Measurements from ENCODE around the gene ENPP3.

Gene ENPP3

DNA sequence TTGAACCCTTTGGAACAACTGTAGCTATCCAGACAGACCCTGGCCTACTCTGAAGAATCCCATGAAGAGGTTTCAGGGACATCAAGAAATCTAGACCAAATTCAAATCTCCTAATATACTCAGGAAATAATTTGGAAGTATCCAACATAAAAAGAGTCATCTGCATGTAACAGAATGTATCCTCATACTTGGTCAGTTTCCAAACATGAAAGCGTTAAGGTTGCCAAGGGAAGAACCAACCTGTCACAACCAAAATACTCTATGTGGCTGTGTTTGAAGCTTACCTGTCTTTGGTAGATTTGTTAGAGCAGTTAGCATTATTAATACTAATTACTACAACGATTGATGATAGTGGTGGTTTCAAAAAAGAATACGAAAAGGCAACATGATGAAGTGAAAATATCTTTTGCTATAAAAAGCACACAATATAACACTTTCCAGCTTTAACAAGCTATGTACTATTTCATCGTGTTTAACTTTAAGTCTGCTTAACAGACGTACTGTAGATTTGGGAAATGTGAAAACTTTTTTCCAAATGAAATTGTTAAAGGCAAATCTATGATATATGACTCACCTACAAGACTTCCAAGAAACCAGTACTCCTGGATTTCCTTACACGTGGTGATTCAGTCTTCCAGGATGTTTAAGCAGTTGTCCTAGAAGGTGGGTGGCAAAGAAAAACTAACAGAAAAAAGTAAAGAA is 124.1 kb downstream of the ENPP3 start:
- no peak overlapping the region for H3K4me3 ChIP-seq (replicated peaks in 1 of 2; ENCODE audit: low read depth in 2 of 2, low read length in 2 of 2)
- peak in 1 of 2 donors; percentile 54 for DNase-seq (ENCODE audit: low read depth in 2 of 2)
- TF ChIP-seq, protein P1, sequence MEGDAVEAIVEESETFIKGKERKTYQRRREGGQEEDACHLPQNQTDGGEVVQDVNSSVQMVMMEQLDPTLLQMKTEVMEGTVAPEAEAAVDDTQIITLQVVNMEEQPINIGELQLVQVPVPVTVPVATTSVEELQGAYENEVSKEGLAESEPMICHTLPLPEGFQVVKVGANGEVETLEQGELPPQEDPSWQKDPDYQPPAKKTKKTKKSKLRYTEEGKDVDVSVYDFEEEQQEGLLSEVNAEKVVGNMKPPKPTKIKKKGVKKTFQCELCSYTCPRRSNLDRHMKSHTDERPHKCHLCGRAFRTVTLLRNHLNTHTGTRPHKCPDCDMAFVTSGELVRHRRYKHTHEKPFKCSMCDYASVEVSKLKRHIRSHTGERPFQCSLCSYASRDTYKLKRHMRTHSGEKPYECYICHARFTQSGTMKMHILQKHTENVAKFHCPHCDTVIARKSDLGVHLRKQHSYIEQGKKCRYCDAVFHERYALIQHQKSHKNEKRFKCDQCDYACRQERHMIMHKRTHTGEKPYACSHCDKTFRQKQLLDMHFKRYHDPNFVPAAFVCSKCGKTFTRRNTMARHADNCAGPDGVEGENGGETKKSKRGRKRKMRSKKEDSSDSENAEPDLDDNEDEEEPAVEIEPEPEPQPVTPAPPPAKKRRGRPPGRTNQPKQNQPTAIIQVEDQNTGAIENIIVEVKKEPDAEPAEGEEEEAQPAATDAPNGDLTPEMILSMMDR (IDR thresholded peaks at IDR 0.05; ENCODE audit: low read depth, low read length) = no peak

DNA sequence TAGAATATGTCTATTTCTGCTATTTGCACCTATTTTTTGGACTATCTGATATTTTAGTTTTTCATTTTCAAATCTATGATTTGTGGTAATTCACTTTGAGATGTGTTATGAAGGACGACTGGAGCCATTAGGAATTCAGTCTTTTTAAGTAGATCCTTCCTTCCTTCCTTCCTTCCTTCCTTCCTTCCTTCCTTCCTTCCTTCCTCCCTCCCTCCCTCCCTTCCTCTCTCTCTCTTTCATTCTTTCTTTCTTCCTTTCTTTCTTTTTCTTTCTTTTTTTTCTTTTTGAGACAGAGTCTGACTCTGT is 124.6 kb downstream of the ENPP3 start:
- TF ChIP-seq, protein P1 (IDR thresholded peaks at IDR 0.05; ENCODE audit: low read depth, low read length) = no peak
- DNase-seq (ENCODE audit: low read depth in 2 of 2) = no peak
- no peak overlapping the region for H3K4me3 ChIP-seq (replicated peaks in 1 of 2; ENCODE audit: low read depth in 2 of 2, low read length in 2 of 2)

DNA sequence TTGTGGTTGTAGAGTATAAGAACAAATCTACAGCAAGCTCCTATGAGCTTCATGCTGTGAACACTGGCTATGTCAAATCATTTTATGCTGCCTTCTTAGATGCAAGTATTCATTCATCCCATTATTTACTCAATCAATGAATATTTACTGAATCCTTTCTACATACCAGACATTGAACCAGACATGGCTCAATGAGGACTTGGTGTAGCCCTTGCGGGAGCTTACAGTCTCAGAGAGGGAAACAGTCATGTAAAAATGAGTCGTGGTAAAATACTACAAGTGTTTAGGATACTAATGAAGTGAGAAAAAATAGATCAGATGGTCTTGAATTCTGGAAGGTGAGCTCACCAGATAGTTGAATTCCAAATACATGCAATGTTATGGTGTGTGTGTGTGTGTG is 125.9 kb downstream of the ENPP3 start:
- DNase-seq (ENCODE audit: low read depth in 2 of 2) = no peak
- TF ChIP-seq, protein P1 (IDR thresholded peaks at IDR 0.05; ENCODE audit: low read depth, low read length) = no peak
- no peak overlapping the region for H3K4me3 ChIP-seq (replicated peaks in 1 of 2; ENCODE audit: low read depth in 2 of 2, low read length in 2 of 2)

- TF ChIP-seq, protein P1 (IDR thresholded peaks at IDR 0.05; ENCODE audit: low read depth, low read length) = no peak
- DNase-seq (ENCODE audit: low read depth in 2 of 2) = no peak
- H3K4me3 ChIP-seq (replicated peaks in 1 of 2; ENCODE audit: low read depth in 2 of 2, low read length in 2 of 2) = no peak overlapping the region
These were observed 126.6 kb downstream of the ENPP3 start for GRCh38 chr6:131763749-131764148.

GRCh38 chr6:131764350-131764749 is 127.2 kb downstream of the ENPP3 start:
- no peak overlapping the region for H3K4me3 ChIP-seq (replicated peaks in 1 of 2; ENCODE audit: low read depth in 2 of 2, low read length in 2 of 2)
- peak; percentile 27 to 41 for DNase-seq (ENCODE audit: low read depth in 2 of 2)
- TF ChIP-seq, protein P1 (IDR thresholded peaks at IDR 0.05; ENCODE audit: low read depth, low read length) = no peak

DNA sequence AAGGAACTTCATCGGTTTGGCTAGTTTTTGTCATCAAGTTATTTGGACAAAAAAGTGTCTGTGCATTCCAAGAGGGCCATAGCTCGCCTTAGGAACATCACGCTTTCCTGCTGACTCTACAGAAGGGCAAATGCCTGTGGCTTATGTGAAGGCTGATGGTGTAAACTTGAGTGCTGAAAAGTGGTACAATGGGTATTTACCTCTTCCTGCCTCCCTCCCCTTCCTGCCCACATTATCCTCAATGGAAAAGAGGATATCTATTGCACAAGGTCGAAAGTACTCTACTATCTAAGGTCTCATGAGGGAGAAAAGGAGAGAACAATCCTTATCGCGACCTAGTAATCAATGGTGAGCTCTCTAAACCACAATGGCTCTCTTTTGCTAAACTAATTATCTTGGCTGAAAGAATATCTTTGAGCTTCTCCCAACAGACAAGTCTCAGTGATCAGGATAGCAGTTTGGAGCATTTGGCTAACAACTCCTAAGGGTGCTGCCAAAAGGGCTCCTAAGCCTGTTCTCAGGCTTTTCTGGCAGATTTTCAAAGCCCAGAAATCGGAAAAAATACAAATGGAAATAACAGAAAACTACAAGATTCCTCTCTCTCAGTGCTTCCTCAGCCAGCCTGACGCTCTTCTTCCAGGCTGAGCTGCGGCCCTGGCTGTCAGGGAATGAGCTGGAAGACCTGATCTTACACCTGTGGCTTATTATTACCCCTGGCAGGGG is 128.1 kb downstream of the ENPP3 start:
- peak; percentile 66 to 81 for DNase-seq (ENCODE audit: low read depth in 2 of 2)
- no peak overlapping the region for H3K4me3 ChIP-seq (replicated peaks in 1 of 2; ENCODE audit: low read depth in 2 of 2, low read length in 2 of 2)
- TF ChIP-seq, protein P1 (IDR thresholded peaks at IDR 0.05; ENCODE audit: low read depth, low read length) = no peak

All from cardiac fibroblast (primary cell).